Sigmoid colon (tissue), 4 donors: Measurements from ENCODE around the gene ACSL5.

Experiments
- CTCF ChIP-seq, 4 experiments: fragments of 450-650 bp in 3 of 4; fragments of 200-600 bp in 1 of 4; IDR thresholded peaks; one replicate each; pipeline ENCODE4 v1.5.1; 2016 to 2019; ENCODE audit warnings: antibody characterized with exemption in 4 of 4, mild to moderate bottlenecking in 3 of 4, moderate library complexity in 2 of 4
- EP300 ChIP-seq, 4 donors: sonication (generic); formaldehyde crosslinking; IDR thresholded peaks; one replicate each; pipeline ENCODE4 v1.6.1; 2017; ENCODE audit warnings: antibody characterized with exemption in 4 of 4
- POLR2A ChIP-seq, 2 donors: fragments of 450-650 bp; IDR thresholded peaks; one replicate each; pipeline ENCODE4 v1.6.1; 2016; ENCODE audit warnings: antibody characterized with exemption in 2 of 2, mild to moderate bottlenecking in 2 of 2, moderate library complexity in 2 of 2
- POLR2AphosphoS5 ChIP-seq, 4 donors: sonication (generic); formaldehyde crosslinking; IDR thresholded peaks; one replicate each; pipeline ENCODE4 v1.6.1; 2017; ENCODE audit warnings: antibody characterized with exemption in 4 of 4

GRCh38 chr10:112407696-112408095 is 33.8 kb downstream of the ACSL5 start:
- no peak for TF ChIP-seq CTCF (IDR thresholded peaks at IDR 0.05)
- no peak for TF ChIP-seq EP300 (IDR thresholded peaks at IDR 0.05)
- no peak for TF ChIP-seq POLR2AphosphoS5 (IDR thresholded peaks at IDR 0.05)
- no peak for TF ChIP-seq POLR2A (IDR thresholded peaks at IDR 0.05)
